GM19328 (cell line): ENCODE data around the gene SIKE1.
"Not testable (repeated sequence)": the region's sequence is repeated elsewhere in the genome, so short reads cannot be mapped to it uniquely, and the experiment has no call there.

Experiments
- ATAC-seq: cut with Tn5 transposase; IDR thresholded peaks from one replicate; pipeline ENCODE4 v1.9.1; 2021; ENCODE audit warnings: mild to moderate bottlenecking, moderate library complexity; ENCODE audit not compliant: unreplicated experiment

SIKE1 gene

GRCh38 chr1:114780344-114781226, at the start of gene SIKE1:
Gene SIKE1 (minus strand): TSS chr1:114780685. CDS start chr1:114780607, 78 bp downstream.
- ATAC-seq: peak; percentile 99

- not testable (repeated sequence) for ATAC-seq
Observed at GRCh38 chr1:114830075-114830474, 49.6 kb upstream of the SIKE1 start.

- ATAC-seq: no peak
Observed at GRCh38 chr1:114828251-114828650, 47.8 kb upstream of the SIKE1 start.

- ATAC-seq: no peak
Observed at GRCh38 chr1:114821978-114822377, 41.5 kb upstream of the SIKE1 start.

- no peak for ATAC-seq
Observed at GRCh38 chr1:114820392-114820791, 39.9 kb upstream of the SIKE1 start.

GRCh38 chr1:114819869-114820268, 39.4 kb upstream of the SIKE1 start:
- no peak for ATAC-seq

GRCh38 chr1:114804449-114804848, 24.0 kb upstream of the SIKE1 start:
- not testable (repeated sequence) for ATAC-seq

DNA sequence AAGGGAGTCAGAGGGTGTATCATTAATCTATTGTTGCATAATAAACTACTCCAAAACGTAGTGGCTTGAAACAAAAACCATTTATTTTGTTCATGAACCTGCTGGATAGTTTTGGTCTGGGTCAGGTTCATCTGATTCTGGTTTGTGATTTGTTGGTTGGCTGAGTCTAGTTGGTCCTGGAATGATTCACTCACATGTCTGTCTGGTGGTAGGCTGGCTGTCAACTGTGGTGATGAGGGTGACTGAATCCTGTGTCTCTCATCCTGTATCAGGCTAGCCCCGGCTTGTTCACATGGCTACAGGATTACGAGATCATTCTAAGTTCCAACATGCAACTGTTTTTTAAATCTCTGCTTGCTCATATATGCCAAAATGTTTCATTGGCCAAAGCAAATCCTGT, 22.5 kb upstream of the SIKE1 start:
- no peak for ATAC-seq

DNA sequence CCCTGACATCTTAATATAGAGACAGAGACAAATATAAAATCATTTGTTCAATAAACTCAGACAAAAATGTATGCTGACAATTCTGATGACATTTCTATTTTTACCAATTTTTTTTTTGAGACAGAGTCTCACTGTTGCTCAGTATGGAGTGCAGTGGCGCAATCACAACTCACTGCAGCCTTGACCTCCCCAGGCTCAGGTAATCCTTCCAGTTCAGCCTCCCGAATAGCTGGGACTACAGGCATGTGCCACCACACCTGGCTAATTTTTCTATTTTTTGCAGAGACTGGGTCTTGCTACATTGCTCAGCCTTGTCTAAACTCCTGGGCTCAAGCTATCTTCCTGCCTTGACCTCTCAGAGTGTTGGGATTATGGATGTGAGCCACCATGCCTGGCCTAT, 13.6 kb upstream of the SIKE1 start:
- no peak for ATAC-seq

DNA sequence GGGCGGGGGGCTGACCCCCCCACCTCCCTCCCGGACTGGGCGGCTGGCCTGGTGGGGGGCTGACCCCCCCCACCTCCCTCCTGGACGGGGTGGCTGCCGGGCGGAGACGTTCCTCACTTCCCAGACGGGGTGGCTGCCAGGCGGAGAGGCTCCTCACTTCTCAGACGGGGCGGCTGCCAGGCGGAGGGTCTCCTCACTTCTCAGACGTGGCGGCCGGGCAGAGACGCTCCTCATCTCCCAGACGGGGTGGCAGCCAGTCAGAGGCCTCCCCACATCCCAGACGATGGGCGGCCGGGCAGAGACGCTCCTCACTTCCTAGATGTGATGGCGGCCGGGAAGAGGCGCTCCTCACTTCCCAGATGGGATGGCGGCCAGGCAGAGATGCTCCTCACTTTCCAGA, 10.1 kb upstream of the SIKE1 start:
- ATAC-seq: not testable (repeated sequence)

DNA sequence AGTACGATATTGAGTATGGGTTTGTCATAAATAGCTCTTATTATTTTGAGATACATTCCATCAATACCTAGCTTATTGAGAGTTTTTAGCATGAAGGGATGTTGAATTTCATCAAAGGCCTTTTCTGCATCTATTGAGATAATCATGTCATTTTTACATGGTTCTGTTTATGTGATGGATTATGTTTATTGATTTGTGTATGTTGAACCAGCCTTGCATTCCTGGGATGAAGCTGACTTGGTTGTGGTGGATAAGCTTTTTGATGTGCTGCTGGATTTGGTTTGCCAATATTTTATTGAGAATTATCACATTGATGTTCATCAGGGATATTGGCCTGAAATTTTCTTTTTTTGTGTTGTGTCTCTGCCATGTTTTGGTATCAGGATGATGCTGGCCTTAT, 6.0 kb upstream of the SIKE1 start:
- ATAC-seq: not testable (repeated sequence)

GRCh38 chr1:114782476-114782875, 2.0 kb upstream of the SIKE1 start:
- ATAC-seq: no peak

DNA sequence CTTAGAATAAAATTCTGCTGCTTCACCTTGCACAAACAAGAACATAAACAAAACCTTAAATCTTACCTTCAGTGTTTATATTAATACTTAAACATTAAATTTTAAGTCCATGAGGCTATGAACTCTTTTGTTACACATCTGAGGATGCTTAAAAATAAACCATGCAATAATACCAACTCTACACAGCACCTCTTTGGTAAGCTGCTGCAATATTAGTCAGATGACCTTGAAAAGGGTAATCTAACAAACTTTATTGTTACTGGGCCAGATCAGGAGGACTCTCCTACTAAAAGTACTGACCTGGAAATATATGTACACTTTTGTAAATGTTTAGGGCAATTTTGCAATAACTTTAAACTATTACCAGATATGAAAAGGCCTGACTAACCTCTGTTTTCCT, 763 bp downstream of the SIKE1 start:
- ATAC-seq: no peak

- ATAC-seq: not testable (repeated sequence)
Observed at GRCh38 chr1:114776726-114777125, 3.8 kb downstream of the SIKE1 start.

- ATAC-seq: no peak
Observed at GRCh38 chr1:114771992-114772391, 8.5 kb downstream of the SIKE1 start.

DNA sequence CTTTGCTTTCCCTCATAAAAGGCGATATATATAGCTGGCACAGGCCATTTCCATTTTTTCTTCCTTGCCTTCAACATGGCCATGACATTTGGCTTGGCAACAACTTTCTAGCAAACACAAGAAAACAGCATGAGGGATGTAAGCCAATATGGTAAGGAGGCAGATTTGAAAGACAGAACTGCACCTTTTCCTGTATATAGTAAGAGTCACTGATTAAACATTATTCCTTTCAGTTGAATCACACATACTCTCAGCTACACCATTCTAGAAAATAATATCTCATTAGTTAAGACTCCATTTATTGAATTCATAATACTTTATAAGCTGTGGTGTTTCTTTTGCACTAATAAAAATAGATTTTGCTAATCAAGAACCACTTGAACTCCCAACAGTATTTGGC, 9.5 kb downstream of the SIKE1 start:
- ATAC-seq: no peak

DNA sequence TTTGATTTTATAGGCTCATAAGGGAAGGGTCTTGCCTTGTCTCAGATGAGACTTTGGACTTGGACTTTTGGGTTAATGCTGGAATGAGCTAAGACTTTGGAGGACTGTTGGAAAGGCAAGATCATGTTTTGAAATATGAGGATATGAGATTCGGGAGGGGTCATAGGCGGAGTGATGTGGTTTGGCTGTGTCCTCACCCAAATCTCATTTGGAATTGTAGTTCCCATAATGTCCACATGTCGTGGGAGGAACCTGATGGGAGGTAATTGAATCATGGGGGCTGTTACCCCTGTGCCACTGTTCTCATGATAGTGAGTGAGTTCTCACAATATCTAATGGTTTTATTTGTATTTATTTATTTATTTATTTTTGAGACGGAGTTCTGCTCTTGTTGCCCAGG, 15.8 kb downstream of the SIKE1 start:
- ATAC-seq: no peak

- no peak for ATAC-seq
Observed at GRCh38 chr1:114758256-114758832, 22.1 kb downstream of the SIKE1 start.

- ATAC-seq: peak; percentile 77
Observed at GRCh38 chr1:114757455-114758255, 22.8 kb downstream of the SIKE1 start, which contains the start of gene CSDE1. Gene CSDE1 (minus strand): TSS chr1:114757984. CDS start chr1:114739890, 18,094 bp downstream.

GRCh38 chr1:114756949-114757454, 23.5 kb downstream of the SIKE1 start:
- ATAC-seq: peak; percentile 3
